GM18505 (cell line): Measurements from ENCODE around the gene SYNDIG1.

Experiments used
- ATAC-seq: cut with Tn5 transposase; IDR thresholded peaks from one replicate; pipeline ENCODE4 v1.9.1; 2021; ENCODE audit not compliant: unreplicated experiment
- POLR2A ChIP-seq: IDR thresholded peaks from 4 replicates; pipeline ENCODE4 v1.6.1; 2011; ENCODE audit warnings: borderline replicate concordance; ENCODE audit not compliant: insufficient read depth, insufficient read length; ENCODE audit errors: extremely low read depth

The SYNDIG1 gene

GRCh38 chr20:24679448-24680047, 210.1 kb downstream of the SYNDIG1 start:
- no peak for ATAC-seq

GRCh38 chr20:24681634-24682495, 212.4 kb downstream of the SYNDIG1 start:
- no peak for TF ChIP-seq POLR2A
- ATAC-seq, result no peak

More at GRCh38 chr20:24679448-24680047, 210.1 kb downstream of the SYNDIG1 start:
- TF ChIP-seq POLR2A, result no peak

GRCh38 chr20:24682496-24682985, 213.1 kb downstream of the SYNDIG1 start:
- TF ChIP-seq POLR2A, result no peak
- ATAC-seq, result no peak

- TF ChIP-seq POLR2A, result no peak
- no peak for ATAC-seq
Measured at GRCh38 chr20:24683676-24684075, 214.2 kb downstream of the SYNDIG1 start.

GRCh38 chr20:24684421-24684871, 215.0 kb downstream of the SYNDIG1 start:
- TF ChIP-seq POLR2A, result no peak
- ATAC-seq, result no peak

- no peak for TF ChIP-seq POLR2A
- ATAC-seq, result no peak
Measured at GRCh38 chr20:24684956-24685691, 215.7 kb downstream of the SYNDIG1 start.

- no peak for ATAC-seq
- no peak for TF ChIP-seq POLR2A
Measured at GRCh38 chr20:24685736-24686135, 216.3 kb downstream of the SYNDIG1 start.

- TF ChIP-seq POLR2A, result no peak
- no peak for ATAC-seq
Measured at GRCh38 chr20:24686156-24686555, 216.7 kb downstream of the SYNDIG1 start.

- TF ChIP-seq POLR2A, result no peak
Measured at GRCh38 chr20:24690408-24690807, 221.0 kb downstream of the SYNDIG1 start.

GRCh38 chr20:24691901-24692351, 222.5 kb downstream of the SYNDIG1 start:
- ATAC-seq, result no peak

More at GRCh38 chr20:24690408-24690807, 221.0 kb downstream of the SYNDIG1 start:
- no peak for ATAC-seq

GRCh38 chr20:24692446-24693200, 223.2 kb downstream of the SYNDIG1 start:
- no peak for TF ChIP-seq POLR2A

More at GRCh38 chr20:24691901-24692351, 222.5 kb downstream of the SYNDIG1 start:
- no peak for TF ChIP-seq POLR2A

GRCh38 chr20:24693466-24694156, 224.2 kb downstream of the SYNDIG1 start:
- TF ChIP-seq POLR2A, result no peak
- no peak for ATAC-seq

More at GRCh38 chr20:24692446-24693200, 223.2 kb downstream of the SYNDIG1 start:
- no peak for ATAC-seq

GRCh38 chr20:24694157-24694726, 224.8 kb downstream of the SYNDIG1 start:
- TF ChIP-seq POLR2A, result no peak
- no peak for ATAC-seq
